ENCODE data around the gene CNTN1.

Gene CNTN1

GRCh38 chr12:41120211-41120610 is 428.0 kb downstream of the CNTN1 start:
- no peak for DNase-seq (ENCODE audit: low spot score)

GRCh38 chr12:41121374-41121773 is 429.1 kb downstream of the CNTN1 start:
- no peak for DNase-seq (ENCODE audit: low spot score)

All from hematopoietic multipotent progenitor cell treated with erythropoietin and hydrocortisone succinate and interleukin-3 and kit ligand, for 15 days (in vitro differentiated cells).